GM12874 (cell line): ENCODE measurements around the gene LRRC49.

Experiments
- TF ChIP-seq, protein P1 (sequence below): IDR thresholded peaks from 2 replicates; pipeline ENCODE4 v1.5.1; 2011; ENCODE audit warnings: low read depth, mild to moderate bottlenecking, control low read depth, low read length, moderate library complexity; ENCODE audit not compliant: insufficient read depth

The LRRC49 gene

DNA sequence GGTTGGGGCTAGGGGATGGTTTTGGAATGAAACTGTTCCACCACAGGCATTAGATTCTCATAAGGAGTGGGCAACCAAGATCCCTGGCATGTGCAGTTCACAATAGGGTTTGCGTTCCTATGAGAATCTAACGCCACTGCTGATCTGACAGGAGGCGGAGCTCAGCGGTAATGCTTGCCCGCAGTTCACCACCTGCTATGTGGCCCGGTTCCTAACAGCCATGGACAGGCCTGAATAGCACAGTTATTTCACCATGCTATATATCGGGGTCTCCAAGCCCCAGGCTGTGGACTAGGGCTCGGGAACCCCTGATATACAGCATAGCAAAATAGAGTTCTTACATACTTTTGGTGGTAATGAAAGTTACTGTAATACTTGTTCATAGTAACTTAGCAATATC is 122.7 kb downstream of the LRRC49 start:
- TF ChIP-seq, protein P1, sequence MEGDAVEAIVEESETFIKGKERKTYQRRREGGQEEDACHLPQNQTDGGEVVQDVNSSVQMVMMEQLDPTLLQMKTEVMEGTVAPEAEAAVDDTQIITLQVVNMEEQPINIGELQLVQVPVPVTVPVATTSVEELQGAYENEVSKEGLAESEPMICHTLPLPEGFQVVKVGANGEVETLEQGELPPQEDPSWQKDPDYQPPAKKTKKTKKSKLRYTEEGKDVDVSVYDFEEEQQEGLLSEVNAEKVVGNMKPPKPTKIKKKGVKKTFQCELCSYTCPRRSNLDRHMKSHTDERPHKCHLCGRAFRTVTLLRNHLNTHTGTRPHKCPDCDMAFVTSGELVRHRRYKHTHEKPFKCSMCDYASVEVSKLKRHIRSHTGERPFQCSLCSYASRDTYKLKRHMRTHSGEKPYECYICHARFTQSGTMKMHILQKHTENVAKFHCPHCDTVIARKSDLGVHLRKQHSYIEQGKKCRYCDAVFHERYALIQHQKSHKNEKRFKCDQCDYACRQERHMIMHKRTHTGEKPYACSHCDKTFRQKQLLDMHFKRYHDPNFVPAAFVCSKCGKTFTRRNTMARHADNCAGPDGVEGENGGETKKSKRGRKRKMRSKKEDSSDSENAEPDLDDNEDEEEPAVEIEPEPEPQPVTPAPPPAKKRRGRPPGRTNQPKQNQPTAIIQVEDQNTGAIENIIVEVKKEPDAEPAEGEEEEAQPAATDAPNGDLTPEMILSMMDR: no peak

DNA sequence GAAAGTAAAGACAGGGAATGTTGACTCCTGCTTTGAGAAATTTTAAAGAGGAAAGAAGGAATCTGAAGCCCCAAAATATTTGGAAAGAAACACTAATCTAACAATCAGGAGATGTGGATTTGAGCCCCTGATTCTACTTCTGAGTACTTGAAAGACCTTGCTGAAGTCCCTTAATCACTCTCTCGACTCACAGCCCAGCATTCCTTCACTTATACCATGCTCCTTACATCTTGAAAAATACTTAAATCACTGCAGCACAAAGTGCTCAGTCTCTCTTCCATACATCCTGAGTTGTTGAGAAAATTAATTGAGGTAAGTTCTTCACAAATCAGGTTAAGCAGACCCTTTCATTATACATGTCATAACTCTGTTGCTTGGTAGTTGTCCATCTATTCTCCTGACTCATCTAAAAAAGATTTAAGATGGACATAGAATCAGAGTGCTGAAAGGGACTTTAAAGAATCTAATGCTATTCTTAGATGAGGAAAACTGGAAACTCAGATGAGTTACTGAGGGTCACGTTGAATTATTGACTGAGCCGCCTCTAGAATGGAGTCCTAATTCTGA is 149.8 kb downstream of the LRRC49 start:
- TF ChIP-seq, protein P1: no peak

DNA sequence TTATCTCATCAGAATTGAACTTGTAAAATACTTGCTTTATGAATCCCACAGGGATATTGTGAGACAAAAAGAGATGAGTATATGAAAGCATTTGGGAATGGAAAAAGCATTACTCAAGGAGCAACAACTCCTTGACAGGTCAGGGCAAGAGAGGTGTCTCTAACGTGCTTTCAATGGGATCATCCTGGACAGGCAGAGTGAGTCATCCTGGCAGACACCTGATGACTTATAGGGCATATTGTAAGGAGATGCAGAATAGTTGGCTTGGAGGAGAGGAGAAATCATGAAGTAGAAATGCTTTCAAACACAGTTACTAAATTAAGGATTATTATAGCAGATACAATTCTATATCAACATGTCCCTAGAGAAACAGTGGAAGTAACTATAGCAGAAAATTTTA is 150.7 kb downstream of the LRRC49 start:
- TF ChIP-seq, protein P1: no peak

DNA sequence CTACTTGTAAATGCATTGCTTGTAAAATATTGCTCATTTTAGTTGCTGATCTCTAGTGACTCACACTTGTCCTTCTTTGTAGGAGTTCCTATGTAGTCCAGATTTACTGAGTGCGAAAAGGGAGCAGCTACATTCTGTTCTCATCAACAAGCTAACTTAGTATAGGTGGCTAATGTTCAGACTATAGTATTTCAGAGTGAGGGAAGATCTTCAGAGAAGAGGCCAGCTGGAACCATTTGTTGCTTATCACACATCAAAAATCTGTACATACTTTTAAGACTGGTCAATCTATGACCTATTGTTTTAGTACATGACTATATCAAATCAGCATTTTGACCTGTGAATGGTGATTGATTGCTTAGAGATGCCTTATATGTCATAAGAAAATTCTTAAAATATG is 151.4 kb downstream of the LRRC49 start:
- TF ChIP-seq, protein P1: no peak

DNA sequence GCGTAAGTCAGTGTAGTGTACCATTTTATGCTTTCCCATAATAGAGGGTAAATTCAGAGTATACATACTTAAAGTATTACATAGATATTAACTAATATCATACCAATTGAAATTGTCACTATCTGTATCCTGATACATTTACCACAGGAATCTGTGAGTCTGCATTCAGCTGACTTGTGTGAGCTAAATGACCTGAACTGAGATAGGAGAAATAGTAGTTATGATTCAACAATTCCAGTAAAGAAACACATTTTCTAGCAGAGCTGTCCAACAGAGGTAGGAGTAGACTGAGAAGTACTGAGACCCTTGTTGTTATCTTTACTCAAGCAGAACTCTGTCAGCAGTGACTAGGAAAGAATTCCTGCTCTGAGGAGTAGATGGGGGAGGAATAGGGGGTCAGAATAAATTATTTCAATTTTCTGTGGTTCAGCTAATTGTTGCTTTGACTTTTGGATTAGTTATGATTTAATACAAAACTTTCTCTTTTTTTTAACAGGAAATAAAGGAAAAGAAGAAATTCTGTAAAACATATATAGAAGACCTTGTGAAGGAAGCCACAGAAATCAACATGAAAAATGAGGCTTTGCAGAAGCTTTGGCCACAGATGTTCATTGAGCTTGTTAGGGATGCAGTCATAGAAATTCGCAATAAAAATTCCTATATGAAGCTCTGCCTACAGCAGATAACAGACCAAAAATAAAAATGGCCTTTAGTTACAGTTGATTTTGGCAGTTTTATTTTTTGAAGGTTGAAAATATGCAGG is 156.5 kb downstream of the LRRC49 start:
- TF ChIP-seq, protein P1: no peak

DNA sequence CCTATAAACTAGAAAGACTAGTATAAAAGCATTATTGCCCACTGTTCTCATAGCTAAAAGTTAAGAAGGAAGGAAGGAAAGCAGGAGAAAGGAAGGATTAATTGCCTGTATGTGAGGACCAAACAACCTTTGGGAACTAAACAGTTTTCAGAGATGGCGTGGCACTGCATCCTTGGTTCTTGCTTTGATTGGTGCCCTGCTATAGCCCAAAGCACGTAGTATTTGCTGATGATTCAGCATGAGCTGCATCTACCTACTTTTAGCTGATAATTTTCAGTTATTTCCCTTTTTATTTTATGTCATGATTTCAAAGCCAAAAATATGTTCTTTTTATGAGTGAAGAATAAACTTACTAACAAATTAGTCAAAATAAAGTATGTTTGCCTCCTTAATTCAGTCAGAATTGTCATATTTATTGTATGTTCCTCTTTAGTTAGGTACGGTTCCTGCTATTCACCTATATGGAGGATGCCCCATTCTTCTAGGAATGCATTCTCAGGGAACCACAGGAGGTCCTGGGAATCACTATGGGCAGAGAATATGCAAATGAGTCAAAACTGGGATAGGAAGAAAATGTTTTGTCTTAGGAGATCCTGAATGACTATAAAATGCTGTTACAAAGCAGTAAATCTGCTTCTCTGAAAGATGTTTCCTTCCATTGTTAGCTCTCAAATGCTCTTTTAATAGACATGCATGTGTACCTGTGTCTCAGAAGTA is 157.2 kb downstream of the LRRC49 start:
- TF ChIP-seq, protein P1: no peak

DNA sequence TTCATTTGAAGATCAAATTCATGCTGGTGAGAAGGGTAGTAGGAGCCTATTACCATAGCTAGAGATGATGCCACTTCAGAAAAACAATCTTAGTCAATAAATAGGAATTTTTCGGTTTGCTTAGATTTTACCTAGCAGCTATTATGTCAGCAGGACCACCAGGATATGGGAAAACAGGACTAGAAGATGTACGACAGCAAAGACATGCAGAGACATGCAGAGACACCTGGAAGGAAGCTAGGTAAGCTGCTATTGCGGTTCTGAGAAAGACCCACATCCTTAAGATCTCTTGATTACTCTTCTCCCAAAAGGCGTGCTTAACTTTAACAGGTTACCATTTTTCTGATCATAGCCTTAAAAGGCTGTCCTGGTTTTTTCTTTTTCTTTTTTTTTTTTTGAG is 157.8 kb downstream of the LRRC49 start:
- TF ChIP-seq, protein P1: no peak
